ENCODE data around the gene HMCN2. TPM values are rescaled to one million over a fixed set of nuclear protein-coding genes. Genes with fewer than 3 reads are reported as not detected.

The HMCN2 gene
- total RNA-seq, 1 donor from 2014 or later, result 0.64 TPM

DNA sequence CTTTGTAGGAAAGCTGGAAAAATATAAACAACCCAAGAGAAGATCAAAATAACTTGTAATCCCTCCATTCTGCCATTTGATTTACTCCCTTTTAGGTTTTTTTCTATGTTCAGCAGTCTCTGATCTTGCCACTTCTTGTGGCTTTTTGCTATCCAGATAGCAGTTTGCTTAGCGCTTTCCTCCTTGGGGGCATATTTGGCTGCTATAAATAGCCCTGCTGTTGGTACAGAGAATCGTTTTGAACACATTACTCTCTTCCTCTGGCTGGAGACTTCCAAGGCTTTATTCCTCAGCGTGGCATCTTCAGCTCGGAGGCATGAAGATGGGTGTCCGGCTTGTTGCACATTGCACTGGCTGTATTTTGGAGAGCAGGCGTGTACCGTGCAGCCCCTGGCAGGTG, 38.6 kb downstream of the HMCN2 start:
- no peak for DNase-seq (ENCODE audit: extremely low read depth, low read depth, low spot score)

- DNase-seq (ENCODE audit: extremely low read depth, low read depth, low spot score), result no peak
Measured at GRCh38 chr9:130304643-130305042, 39.1 kb downstream of the HMCN2 start.

GRCh38 chr9:130305381-130305780, 39.8 kb downstream of the HMCN2 start:
- no peak for DNase-seq (ENCODE audit: extremely low read depth, low read depth, low spot score)

DNA sequence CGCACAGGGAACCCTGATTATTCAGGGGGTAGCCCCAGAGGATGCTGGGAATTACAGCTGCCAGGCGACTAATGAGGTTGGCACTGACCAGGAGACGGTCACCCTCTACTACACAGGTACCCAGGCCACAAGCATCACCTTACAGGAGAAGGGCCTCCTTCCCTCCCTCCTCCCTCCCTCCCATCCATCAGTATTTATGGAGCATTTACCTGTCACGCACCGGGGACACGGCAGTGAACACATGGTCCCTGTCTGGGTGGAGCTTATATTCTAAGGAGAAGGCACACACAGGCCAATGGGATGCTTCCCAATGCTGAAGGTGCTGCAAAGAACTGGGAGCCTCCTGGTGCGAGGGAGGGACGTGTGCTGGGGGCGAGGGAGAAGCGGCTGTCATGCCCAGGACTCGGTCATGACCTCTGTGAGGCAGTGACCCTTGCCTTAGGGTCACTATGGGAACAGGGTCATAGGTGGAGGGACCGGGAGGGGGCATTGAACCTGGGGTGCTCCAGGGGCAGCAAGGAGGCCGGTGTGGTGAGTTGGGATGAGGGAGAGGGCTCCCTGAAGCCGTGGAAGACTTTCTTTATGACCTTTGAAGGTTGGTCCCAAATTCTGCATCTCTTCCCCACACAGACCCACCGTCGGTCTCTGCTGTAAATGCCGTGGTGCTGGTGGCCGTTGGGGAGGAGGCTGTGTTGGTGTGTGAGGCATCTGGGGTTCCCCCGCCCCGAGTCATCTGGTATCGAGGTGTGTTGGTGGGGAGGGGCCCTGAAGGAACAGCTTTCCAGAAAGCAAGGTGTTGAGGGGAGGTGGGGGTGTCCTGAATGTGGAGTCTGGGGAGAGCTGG, 41.5 kb downstream of the HMCN2 start:
- DNase-seq (ENCODE audit: extremely low read depth, low read depth, low spot score), result no peak

GRCh38 chr9:130307667-130307943, 42.0 kb downstream of the HMCN2 start:
- DNase-seq (ENCODE audit: extremely low read depth, low read depth, low spot score), result no peak

DNA sequence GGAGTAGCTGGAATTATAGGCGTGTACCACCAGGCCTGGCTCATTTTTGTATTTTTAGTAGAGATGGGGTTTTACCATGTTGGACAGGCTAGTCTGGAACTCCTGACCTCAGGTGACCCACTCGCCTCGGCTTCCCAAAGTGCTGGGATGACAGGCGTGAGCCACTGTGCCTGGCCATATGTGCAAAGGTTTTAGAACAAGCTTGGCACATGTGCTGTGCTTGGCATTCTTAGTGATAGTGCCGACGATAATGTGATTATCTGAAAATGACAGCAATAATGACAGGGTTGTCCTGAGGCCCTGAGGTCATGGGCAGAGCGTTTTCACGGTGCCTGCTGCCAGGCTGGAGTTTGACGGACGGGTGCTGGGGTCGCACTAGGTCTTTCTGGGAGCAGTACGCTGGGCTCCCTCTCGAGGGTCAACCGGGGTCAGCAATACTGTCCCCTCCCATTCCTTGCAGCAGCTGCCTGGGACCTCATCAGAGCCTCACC, 42.6 kb downstream of the HMCN2 start:
- no peak for DNase-seq (ENCODE audit: extremely low read depth, low read depth, low spot score)

DNA sequence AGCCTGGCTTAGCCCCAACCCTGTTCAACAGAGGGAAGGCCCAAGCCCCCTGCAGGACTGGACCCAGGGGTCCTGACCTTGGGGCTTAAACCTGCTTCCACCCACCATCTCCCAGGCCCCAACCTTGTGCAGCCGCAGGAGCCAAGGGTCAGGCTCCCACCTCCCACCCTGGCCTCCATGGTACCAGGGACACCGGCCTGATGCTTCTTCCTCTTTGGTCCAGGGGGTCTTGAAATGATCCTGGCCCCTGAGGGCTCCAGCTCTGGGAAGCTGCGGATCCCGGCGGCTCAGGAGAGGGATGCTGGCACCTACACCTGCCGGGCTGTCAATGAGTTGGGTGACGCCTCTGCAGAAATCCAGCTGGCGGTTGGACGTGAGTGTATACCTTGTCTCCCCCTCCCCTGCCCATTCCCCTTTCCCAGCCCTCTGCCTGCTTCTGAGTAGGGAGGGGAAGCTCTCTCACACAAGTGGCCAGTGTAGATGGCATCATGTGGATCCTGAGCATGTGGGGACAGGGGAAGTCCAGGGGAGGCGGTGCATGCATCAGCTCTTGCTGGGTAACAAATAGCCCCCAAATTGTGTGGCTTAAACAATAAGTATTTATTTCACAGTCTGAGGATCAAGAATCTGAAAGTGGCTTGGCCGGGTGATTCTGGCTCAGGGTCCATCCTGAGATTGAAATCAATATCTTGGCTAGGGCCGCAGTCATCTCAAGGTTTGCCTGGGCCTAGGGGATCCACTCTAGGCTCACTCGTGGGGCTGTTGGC, 44.3 kb downstream of the HMCN2 start:
- DNase-seq (ENCODE audit: extremely low read depth, low read depth, low spot score), result no peak

GRCh38 chr9:130310456-130310855, 44.9 kb downstream of the HMCN2 start:
- DNase-seq (ENCODE audit: extremely low read depth, low read depth, low spot score), result no peak

GRCh38 chr9:130311003-130311402, 45.4 kb downstream of the HMCN2 start:
- no peak for DNase-seq (ENCODE audit: extremely low read depth, low read depth, low spot score)

DNA sequence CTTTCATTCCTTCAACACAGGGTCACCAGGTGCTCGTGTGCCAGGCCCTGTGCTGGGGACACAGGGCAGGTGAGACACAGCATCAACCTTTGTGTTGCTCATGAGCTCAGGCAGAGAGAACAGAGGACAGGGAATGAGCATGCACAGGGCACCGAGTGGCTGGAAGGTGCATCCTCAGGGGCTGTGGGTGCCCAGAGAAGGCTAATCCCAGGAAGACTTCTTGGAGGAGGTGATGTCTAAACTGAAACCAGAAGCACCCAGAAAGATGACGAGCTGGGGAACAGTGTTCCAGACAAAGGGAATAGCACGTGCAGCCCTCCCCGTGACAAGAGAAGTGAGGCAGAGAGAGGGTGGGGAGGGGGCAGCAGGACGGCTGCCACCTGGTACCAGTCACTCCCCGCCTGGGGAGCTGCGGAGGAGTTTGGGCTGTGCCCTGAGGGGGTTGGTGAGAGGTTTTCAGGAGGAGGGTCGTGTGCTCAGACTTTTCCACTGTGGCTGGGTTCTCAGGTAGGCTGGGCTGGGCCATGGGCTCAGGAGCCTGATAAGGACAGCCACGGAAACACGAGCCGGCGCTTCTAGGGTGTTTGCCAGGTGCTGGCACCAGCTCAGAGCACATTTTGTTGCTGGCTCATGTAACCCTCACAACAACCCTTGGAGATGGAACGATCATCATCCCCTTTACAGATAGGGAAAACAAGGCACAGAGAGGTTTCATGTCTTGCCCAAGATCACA, 46.0 kb downstream of the HMCN2 start:
- DNase-seq (ENCODE audit: extremely low read depth, low read depth, low spot score), result no peak

DNA sequence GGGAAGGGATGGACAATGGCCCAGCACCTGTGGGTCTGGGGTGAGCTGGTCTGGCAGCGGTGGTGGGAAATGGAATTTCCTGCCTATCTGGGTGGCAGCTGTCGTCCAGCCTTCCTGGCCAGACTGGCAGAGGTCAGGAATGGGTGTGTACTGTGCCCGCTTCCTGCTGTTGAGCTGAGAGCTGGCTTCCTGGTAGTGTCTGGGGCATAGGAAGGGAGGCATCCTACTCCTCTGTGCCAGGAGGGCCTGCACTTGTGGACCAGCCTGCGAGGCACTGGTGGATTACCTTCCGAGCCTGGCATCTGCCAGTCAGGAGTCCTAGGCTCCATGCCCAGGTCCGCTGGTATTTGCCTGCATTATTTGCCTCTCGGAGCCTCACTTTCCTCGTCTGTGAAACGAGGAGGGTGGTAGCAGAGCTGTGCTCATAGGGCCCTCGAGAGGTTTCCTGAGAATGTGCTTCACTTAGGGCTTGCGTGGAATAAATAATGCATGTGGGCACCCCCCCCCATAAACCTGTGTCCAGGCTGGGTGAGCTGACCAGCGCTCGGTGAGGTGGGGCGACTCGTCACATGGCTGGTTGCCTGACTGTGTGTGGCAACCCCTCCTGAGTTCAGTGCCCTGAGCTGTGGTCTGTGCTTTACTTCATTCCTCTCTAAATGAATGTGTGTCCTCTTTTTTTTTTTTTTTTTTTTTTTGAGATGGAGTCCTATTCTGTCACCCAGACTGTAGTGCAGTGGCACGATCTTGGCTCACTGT, 47.7 kb downstream of the HMCN2 start:
- DNase-seq (ENCODE audit: extremely low read depth, low read depth, low spot score), result no peak

DNA sequence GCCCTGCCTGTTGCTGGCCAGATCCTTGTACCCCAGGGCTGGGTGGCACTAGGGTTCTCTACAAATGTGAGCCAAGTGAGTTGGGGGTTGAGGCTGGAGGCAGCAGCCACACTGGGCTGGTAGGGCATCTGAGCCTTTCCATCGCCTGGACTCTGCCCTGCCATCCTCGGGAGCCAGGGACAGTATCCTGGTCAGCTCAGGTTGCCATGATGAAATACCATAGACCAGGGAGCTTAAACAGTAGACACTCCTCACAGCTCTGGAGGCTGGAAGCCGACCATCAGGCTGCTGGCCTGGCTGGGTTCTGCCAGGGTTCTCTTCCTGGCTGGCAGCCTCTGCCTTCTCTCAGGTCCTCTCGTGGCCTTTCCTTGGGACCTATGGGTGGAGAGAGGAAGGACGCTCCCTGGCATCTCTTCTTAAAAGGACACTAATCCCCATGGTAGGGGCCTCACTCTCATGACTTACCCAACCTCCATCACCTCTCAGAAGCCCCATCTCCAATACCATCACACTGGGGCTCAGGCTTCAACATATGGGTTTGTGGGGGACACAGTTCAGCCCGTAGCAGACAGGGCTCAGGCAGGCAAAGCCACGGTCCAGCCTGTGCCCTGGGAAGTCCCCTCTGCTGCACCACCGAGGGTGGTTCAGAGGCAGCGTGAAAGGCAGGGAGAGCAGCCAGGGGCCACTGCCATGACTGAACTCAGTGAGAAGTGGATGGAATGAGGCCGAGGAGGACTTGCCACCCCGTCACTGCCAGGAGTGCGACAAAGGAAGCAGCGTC, 50.1 kb downstream of the HMCN2 start:
- no peak for DNase-seq (ENCODE audit: extremely low read depth, low read depth, low spot score)

DNA sequence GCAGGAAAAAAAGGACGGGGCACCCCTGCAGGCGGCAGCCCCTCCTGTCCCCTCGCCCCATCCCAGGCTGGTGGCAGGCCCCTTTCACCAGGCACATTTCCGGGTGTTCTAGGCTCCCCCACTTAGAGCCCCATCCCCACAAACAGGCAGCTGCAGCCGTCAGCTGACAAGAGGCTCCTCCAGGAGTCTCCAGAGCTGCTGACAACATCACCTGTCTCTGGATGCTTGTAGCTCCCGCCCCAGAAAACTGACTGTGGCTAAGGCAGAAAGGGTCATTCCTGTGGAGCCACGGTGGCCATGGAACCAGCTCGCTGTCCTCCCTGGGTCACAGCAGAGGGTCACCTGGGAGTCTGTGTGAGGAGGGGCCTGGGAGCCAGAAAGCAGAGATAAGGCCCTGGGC, 50.9 kb downstream of the HMCN2 start:
- DNase-seq (ENCODE audit: extremely low read depth, low read depth, low spot score), result no peak

GRCh38 chr9:130319300-130319699, 53.7 kb downstream of the HMCN2 start:
- DNase-seq (ENCODE audit: extremely low read depth, low read depth, low spot score), result no peak

GRCh38 chr9:130319944-130320712, 54.6 kb downstream of the HMCN2 start:
- DNase-seq (ENCODE audit: extremely low read depth, low read depth, low spot score), result no peak

GRCh38 chr9:130320723-130321481, 55.3 kb downstream of the HMCN2 start:
- no peak for DNase-seq (ENCODE audit: extremely low read depth, low read depth, low spot score)

DNA sequence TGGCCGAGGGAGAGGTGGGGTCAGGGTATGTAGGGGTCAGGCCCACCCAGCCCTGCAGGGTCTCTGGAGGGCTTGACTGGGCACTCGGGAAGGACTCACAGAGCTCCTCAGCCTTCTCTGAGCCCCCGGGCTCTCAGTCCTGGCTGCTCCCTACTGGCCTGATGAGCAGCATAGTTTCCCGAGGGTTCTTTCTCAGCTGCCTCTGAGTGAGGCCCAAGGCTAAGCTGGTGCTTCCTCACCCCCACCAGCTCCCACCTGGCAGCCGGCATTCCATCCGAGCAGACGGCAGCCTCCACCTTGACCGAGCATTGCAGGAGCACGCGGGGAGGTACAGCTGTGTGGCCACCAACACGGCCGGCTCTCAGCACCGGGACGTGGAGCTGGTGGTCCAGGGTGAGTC, 56.0 kb downstream of the HMCN2 start:
- DNase-seq (ENCODE audit: extremely low read depth, low read depth, low spot score), result no peak

DNA sequence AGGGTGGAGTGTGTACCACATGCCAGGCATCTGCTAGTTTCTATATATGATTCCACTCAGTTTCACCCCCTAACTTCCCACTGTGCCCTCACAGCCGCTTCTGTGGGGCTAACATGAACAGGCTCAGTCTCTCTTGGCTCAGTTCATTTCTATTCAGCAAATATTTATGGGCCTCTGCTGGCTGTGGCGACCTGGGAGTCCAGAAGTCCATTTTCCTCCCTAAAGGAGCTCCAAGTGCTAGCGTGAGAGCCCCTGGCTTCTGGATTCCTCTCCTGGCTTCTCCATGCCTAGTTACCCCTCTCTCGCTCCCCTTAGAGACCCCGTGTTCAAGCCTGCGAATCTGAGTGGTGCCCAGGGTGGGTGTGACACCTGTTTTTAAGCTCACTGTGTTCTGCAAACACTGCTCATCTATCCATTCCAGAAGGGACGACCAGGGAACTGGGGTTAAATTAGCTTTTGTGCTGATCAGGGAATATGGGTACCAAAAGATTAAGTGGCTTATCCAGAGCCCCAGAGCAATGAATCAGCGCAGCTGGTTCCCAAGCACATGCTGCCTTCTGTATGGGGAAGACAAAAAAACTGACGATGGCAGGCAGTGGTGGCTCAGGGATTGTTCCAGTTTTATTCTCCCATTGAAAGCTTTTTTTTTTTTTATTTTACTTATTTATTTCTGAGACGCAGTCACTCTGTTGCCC, 57.6 kb downstream of the HMCN2 start:
- DNase-seq (ENCODE audit: extremely low read depth, low read depth, low spot score), result no peak

Data from glomerular endothelial cell (primary cell).